Measurements from ENCODE around the gene RNF181. TPM values are rescaled to one million over a fixed set of nuclear protein-coding genes. Genes with fewer than 3 reads are reported as not detected.

RNF181 gene
- polyA plus RNA-seq, 1 donor (not counting 4 experiments of a cell fraction or from before 2014, with no cell fraction given) = 264 TPM

GRCh38 chr2:85606116-85606455 is 10.5 kb downstream of the RNF181 start:
- TF ChIP-seq, protein P1, sequence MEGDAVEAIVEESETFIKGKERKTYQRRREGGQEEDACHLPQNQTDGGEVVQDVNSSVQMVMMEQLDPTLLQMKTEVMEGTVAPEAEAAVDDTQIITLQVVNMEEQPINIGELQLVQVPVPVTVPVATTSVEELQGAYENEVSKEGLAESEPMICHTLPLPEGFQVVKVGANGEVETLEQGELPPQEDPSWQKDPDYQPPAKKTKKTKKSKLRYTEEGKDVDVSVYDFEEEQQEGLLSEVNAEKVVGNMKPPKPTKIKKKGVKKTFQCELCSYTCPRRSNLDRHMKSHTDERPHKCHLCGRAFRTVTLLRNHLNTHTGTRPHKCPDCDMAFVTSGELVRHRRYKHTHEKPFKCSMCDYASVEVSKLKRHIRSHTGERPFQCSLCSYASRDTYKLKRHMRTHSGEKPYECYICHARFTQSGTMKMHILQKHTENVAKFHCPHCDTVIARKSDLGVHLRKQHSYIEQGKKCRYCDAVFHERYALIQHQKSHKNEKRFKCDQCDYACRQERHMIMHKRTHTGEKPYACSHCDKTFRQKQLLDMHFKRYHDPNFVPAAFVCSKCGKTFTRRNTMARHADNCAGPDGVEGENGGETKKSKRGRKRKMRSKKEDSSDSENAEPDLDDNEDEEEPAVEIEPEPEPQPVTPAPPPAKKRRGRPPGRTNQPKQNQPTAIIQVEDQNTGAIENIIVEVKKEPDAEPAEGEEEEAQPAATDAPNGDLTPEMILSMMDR (optimal IDR thresholded peaks at IDR 0.05 in 1 of 3, IDR thresholded peaks at IDR 0.05 in 1 of 3, conservative IDR thresholded peaks at IDR 0.05 in 1 of 3; ENCODE audit: extremely low read depth in 1 of 3, insufficient read depth in 2 of 3, low read length in 3 of 3) = no peak
- no peak for TF ChIP-seq EZH2 (IDR thresholded peaks at IDR 0.05; ENCODE audit: low read length)
- no peaks in the 10 kb centered on the region for H3K27me3 ChIP-seq (ENCODE audit: control insufficient read depth, extremely low read depth, insufficient read depth, low read length)
- H3K27ac ChIP-seq (ENCODE audit: control insufficient read depth, insufficient read depth, low read length) = no peak overlapping the region
- DNase-seq (ENCODE audit: low read depth, low spot score) (no peak), FAIRE-seq (no peak)
- peaks cover 2% of the 10 kb centered on the region for H3K9me1 ChIP-seq (ENCODE audit: control insufficient read depth, extremely low read depth, insufficient read depth, low read length)
- no peak overlapping the region for H2AFZ ChIP-seq (ENCODE audit: control insufficient read depth, low read length)
- no peaks in the 10 kb centered on the region for H4K20me1 ChIP-seq (ENCODE audit: control insufficient read depth, extremely low read depth, insufficient read depth, low read length)
- H3K9ac ChIP-seq (ENCODE audit: control insufficient read depth, extremely low read depth, insufficient read depth, low read length) = no peak overlapping the region
- H3K4me2 ChIP-seq (ENCODE audit: control insufficient read depth, extremely low read depth, insufficient read depth, low read depth, low read length) = no peak overlapping the region
- peaks cover 22% of the 10 kb centered on the region for H3K4me1 ChIP-seq (ENCODE audit: control insufficient read depth, extremely low read depth, insufficient read depth, low read length)
- H3K4me3 ChIP-seq (ENCODE audit: control insufficient read depth in 2 of 3, extremely low read depth in 1 of 3, insufficient read depth in 2 of 3, low read depth in 1 of 3, low read length in 3 of 3) = no peak overlapping the region
- dilution Hi-C loops (cut with MboI; ENCODE audit: extremely low pct_ligation_motif_present, low sequenced_read_pairs) = no loop called here
- H3K36me3 ChIP-seq (ENCODE audit: control insufficient read depth in 2 of 2, extremely low read depth in 1 of 2, insufficient read depth in 2 of 2, low read length in 2 of 2) = peaks cover 3 to 15% of the 10 kb centered on the region in 2 experiments
- H3K79me2 ChIP-seq (ENCODE audit: control insufficient read depth, insufficient read depth, low read length) = peaks cover 9% of the 10 kb centered on the region
- no peaks in the 10 kb centered on the region for H3K9me3 ChIP-seq (ENCODE audit: control insufficient read depth, low read depth, low read length)

DNA sequence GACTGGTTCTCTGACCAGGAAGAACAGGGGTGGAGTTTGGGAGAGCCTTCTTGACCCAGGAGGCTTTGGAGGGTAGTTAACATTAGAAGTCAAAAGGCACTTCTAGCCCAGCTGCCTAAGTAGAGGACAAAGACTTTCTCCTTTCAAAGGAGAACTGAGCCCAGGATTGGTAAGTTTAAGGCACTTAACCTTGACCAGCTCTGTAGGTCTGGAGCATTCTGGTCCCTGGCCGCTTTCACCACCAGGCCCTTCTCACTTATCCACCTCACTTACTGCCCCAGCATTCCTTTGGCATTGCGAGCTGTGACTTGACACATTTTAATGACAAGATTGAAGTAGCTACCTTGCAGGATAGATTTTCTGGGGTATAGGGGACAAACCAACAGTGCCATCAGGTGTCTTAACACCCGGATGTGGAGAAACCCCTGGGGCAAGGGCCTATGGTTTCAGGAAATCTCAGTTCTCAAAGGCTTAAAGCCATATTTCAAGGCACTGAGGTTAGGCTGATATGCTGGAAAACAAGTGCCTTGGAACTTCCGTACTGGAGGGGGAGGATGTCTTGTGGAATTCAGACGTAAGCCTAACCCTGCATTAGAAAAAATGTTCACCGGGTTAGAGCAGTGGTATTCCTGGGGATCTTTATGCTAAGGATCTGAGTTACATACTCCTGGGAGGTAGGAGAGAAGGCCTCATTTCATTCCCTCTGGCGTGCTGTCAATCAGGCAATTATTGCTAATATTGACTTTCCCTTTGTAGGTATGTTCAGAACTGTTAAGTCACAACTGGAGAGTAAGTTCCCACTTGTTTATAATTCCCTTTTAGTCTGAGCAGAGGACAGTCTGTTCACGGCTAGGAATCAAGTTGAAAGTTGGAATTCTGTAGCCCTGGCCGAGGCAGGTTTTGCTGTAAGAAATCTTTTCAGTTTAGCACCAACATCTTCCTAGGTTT is 12.0 kb downstream of the RNF181 start:
- Histone ChIP-seq H3K4me3 (ENCODE audit: control insufficient read depth in 2 of 3, extremely low read depth in 1 of 3, insufficient read depth in 2 of 3, low read depth in 1 of 3, low read length in 3 of 3) (no peak overlapping the region), H3K79me2 (ENCODE audit: control insufficient read depth, insufficient read depth, low read length) (peaks cover 16% of the 10 kb centered on the region), H3K9me3 (ENCODE audit: control insufficient read depth, low read depth, low read length) (no peaks in the 10 kb centered on the region), H4K20me1 (ENCODE audit: control insufficient read depth, extremely low read depth, insufficient read depth, low read length) (no peaks in the 10 kb centered on the region), H3K36me3 (ENCODE audit: control insufficient read depth in 2 of 2, extremely low read depth in 1 of 2, insufficient read depth in 2 of 2, low read length in 2 of 2) (peaks cover 3 to 15% of the 10 kb centered on the region in 2 experiments), H3K9ac (ENCODE audit: control insufficient read depth, extremely low read depth, insufficient read depth, low read length) (no peak overlapping the region), H3K9me1 (ENCODE audit: control insufficient read depth, extremely low read depth, insufficient read depth, low read length) (peaks cover 2% of the 10 kb centered on the region), H3K4me2 (ENCODE audit: control insufficient read depth, extremely low read depth, insufficient read depth, low read depth, low read length) (no peak overlapping the region), H3K27ac (ENCODE audit: control insufficient read depth, insufficient read depth, low read length) (no peak overlapping the region), H3K27me3 (ENCODE audit: control insufficient read depth, extremely low read depth, insufficient read depth, low read length) (no peaks in the 10 kb centered on the region), H2AFZ (ENCODE audit: control insufficient read depth, low read length) (no peak overlapping the region), H3K4me1 (ENCODE audit: control insufficient read depth, extremely low read depth, insufficient read depth, low read length) (peaks cover 23% of the 10 kb centered on the region)
- FAIRE-seq (no peak), DNase-seq (ENCODE audit: low read depth, low spot score) (no peak)
- TF ChIP-seq, protein P1 (optimal IDR thresholded peaks at IDR 0.05 in 1 of 3, IDR thresholded peaks at IDR 0.05 in 1 of 3, conservative IDR thresholded peaks at IDR 0.05 in 1 of 3; ENCODE audit: extremely low read depth in 1 of 3, insufficient read depth in 2 of 3, low read length in 3 of 3) = no peak
- no peak for TF ChIP-seq EZH2 (IDR thresholded peaks at IDR 0.05; ENCODE audit: low read length)
- dilution Hi-C loops (cut with MboI; ENCODE audit: extremely low pct_ligation_motif_present, low sequenced_read_pairs) = no loop called here
